HCT116 (cell line): ENCODE measurements around the gene AKR1A1.

Experiments used
- EGR1 ChIP-seq: IDR thresholded peaks from 2 replicates; pipeline ENCODE4 v1.6.1; 2012; ENCODE audit warnings: low read depth
- EZH2 ChIP-seq: fragments of 200-600 bp; sonication (generic); IDR thresholded peaks from 2 replicates; pipeline ENCODE4 v1.6.1; 2017; ENCODE audit warnings: antibody characterized with exemption, mixed run types
- EZH2phosphoT487 ChIP-seq: fragments of 200-600 bp; IDR thresholded peaks from 2 replicates; pipeline ENCODE4 v1.6.1; 2018; ENCODE audit warnings: antibody characterized with exemption, borderline replicate concordance
- POLR2A ChIP-seq: IDR thresholded peaks from 2 replicates; pipeline ENCODE4 v1.7.0; 2011; ENCODE audit warnings: borderline replicate concordance; ENCODE audit not compliant: insufficient read depth, insufficient read length; ENCODE audit errors: extremely low read depth
- POLR2AphosphoS5 ChIP-seq: IDR thresholded peaks from 2 replicates; pipeline ENCODE4 v1.6.1; 2011; ENCODE audit warnings: mild to moderate bottlenecking, low read depth, low read length, moderate library complexity
- SIN3A ChIP-seq: IDR thresholded peaks from 2 replicates; pipeline ENCODE4 v1.6.1; 2012; ENCODE audit warnings: low read depth
- SP1 ChIP-seq: IDR thresholded peaks from 2 replicates; pipeline ENCODE4 v1.6.1; 2012; ENCODE audit warnings: low read depth
- TCF7L2 ChIP-seq: IDR thresholded peaks from 2 replicates; pipeline ENCODE4 v1.7.0; 2011; ENCODE audit warnings: borderline replicate concordance, inconsistent platforms; ENCODE audit not compliant: insufficient read depth, insufficient read length; ENCODE audit errors: extremely low read depth
- TF ChIP-seq, protein P1 (sequence below), 3 experiments: fragments of 200-600 bp in 1 of 3; sonication (generic) in 1 of 3; IDR thresholded peaks in 2 of 3; conservative IDR thresholded peaks in 1 of 3; 2 replicates each; pipeline ENCODE4 v1.5.1; 2012 to 2017; ENCODE audit warnings: low read depth in 2 of 3, low read length in 2 of 3, antibody characterized with exemption in 1 of 3, borderline replicate concordance in 1 of 3, control low read depth in 1 of 3, mild to moderate bottlenecking in 1 of 3, mixed read lengths in 1 of 3, mixed run types in 1 of 3, moderate library complexity in 1 of 3; ENCODE audit not compliant: insufficient read depth in 1 of 3
- TF ChIP-seq, protein P2 (sequence below): IDR thresholded peaks from 2 replicates; pipeline ENCODE4 v1.6.1; 2012; ENCODE audit warnings: low read depth

DNA sequence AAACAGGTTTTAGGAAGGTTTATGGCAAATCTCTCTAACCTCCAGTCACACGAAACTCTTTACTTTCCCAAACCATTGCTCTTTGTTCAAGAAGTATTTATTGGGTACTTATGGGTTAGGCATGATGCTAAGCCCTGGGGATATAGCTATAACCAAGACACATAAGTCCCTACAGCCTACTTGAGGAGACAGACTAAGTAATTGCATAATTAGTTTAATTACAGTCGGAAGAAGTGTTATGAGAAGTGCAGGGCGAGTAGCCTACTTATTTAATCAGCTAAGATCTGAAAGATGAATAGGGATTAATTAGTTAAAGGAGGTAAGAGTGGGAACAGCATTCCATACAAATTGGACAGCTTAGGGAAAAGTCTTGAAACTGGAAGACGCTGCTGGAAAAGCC lies 20.0 kb downstream of the AKR1A1 start:
- TF ChIP-seq, protein P1, sequence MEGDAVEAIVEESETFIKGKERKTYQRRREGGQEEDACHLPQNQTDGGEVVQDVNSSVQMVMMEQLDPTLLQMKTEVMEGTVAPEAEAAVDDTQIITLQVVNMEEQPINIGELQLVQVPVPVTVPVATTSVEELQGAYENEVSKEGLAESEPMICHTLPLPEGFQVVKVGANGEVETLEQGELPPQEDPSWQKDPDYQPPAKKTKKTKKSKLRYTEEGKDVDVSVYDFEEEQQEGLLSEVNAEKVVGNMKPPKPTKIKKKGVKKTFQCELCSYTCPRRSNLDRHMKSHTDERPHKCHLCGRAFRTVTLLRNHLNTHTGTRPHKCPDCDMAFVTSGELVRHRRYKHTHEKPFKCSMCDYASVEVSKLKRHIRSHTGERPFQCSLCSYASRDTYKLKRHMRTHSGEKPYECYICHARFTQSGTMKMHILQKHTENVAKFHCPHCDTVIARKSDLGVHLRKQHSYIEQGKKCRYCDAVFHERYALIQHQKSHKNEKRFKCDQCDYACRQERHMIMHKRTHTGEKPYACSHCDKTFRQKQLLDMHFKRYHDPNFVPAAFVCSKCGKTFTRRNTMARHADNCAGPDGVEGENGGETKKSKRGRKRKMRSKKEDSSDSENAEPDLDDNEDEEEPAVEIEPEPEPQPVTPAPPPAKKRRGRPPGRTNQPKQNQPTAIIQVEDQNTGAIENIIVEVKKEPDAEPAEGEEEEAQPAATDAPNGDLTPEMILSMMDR (IDR thresholded peaks at IDR 0.05 in 2 of 3, conservative IDR thresholded peaks at IDR 0.05 in 1 of 3; ENCODE audit: borderline replicate concordance in 1 of 3, insufficient read depth in 1 of 3, low read depth in 2 of 3, low read length in 2 of 3) = no peak
- TF ChIP-seq TCF7L2 = no peak
- no peak for TF ChIP-seq POLR2AphosphoS5
- TF ChIP-seq EGR1 = no peak
- TF ChIP-seq POLR2A = no peak
- TF ChIP-seq EZH2 = no peak
- no peak for TF ChIP-seq SP1
- TF ChIP-seq SIN3A = no peak
- TF ChIP-seq, protein P2, sequence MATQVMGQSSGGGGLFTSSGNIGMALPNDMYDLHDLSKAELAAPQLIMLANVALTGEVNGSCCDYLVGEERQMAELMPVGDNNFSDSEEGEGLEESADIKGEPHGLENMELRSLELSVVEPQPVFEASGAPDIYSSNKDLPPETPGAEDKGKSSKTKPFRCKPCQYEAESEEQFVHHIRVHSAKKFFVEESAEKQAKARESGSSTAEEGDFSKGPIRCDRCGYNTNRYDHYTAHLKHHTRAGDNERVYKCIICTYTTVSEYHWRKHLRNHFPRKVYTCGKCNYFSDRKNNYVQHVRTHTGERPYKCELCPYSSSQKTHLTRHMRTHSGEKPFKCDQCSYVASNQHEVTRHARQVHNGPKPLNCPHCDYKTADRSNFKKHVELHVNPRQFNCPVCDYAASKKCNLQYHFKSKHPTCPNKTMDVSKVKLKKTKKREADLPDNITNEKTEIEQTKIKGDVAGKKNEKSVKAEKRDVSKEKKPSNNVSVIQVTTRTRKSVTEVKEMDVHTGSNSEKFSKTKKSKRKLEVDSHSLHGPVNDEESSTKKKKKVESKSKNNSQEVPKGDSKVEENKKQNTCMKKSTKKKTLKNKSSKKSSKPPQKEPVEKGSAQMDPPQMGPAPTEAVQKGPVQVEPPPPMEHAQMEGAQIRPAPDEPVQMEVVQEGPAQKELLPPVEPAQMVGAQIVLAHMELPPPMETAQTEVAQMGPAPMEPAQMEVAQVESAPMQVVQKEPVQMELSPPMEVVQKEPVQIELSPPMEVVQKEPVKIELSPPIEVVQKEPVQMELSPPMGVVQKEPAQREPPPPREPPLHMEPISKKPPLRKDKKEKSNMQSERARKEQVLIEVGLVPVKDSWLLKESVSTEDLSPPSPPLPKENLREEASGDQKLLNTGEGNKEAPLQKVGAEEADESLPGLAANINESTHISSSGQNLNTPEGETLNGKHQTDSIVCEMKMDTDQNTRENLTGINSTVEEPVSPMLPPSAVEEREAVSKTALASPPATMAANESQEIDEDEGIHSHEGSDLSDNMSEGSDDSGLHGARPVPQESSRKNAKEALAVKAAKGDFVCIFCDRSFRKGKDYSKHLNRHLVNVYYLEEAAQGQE = no peak
- no peak for TF ChIP-seq EZH2phosphoT487
